ENCODE results near the gene ASB13. TPM values are rescaled to one million over a fixed set of nuclear protein-coding genes. Genes with fewer than 3 reads are reported as not detected.
A peak's percentile ranks its signal among the peaks of the same experiment; 100 is the strongest.

The ASB13 gene
- total and polyA plus RNA-seq, 3 experiments from 2014 or later, result 6.8 to 8.7 (median 7.5) TPM

- H3K9me3 ChIP-seq (ENCODE audit: low read length), result no peaks in the 10 kb centered on the region
- no peaks in the 10 kb centered on the region for H3K9me3 Mint-ChIP-seq
- no peak overlapping the region for H3K27ac ChIP-seq (ENCODE audit: low read depth, low read length)
- POLR2A ChIA-PET, result no interaction called here
- no peak overlapping the region for H3K4me3 ChIP-seq (ENCODE audit: low read length)
- no peaks in the 10 kb centered on the region for H3K4me1 ChIP-seq (ENCODE audit: insufficient read depth, low read length)
- no peaks in the 10 kb centered on the region for H3K4me1 Mint-ChIP-seq
- CTCF ChIA-PET, result interaction anchor here (3.8 kb wide), 1 partner anchor 11 kb away, joined by 16 read pairs; no protein-coding TSS in a partner anchor
- peak in 1 of 5 donors; percentile 35 for DNase-seq
- H3K36me3 ChIP-seq (ENCODE audit: insufficient read depth, low read length), result no peaks in the 10 kb centered on the region
- H3K27me3 ChIP-seq (ENCODE audit: insufficient read depth, low read length, poor library complexity, severe bottlenecking), result no peaks in the 10 kb centered on the region
- peaks cover 6 to 49% (median 6%) of the 10 kb centered on the region in 3 donors for H3K36me3 Mint-ChIP-seq
- H3K4me3 Mint-ChIP-seq, result no peak overlapping the region
- H3K27me3 Mint-ChIP-seq, result no peaks in the 10 kb centered on the region
- peak overlapping the region in 2 of 8 donors; percentile 31 to 43 for H3K27ac Mint-ChIP-seq
Observed at GRCh38 chr10:5641501-5641900, 24.9 kb downstream of the ASB13 start.

GRCh38 chr10:5640501-5640900, 25.9 kb downstream of the ASB13 start:
- no peaks in the 10 kb centered on the region for H3K36me3 ChIP-seq (ENCODE audit: insufficient read depth, low read length)
- H3K27ac ChIP-seq (ENCODE audit: low read depth, low read length), result no peak overlapping the region
- no peaks in the 10 kb centered on the region for H3K27me3 ChIP-seq (ENCODE audit: insufficient read depth, low read length, poor library complexity, severe bottlenecking)
- Mint-ChIP-seq H3K4me1 (no peaks in the 10 kb centered on the region), H3K4me3 (no peak overlapping the region), H3K27me3 (no peaks in the 10 kb centered on the region), H3K27ac (no peak overlapping the region), H3K36me3 (peaks cover 5 to 49% (median 6%) of the 10 kb centered on the region in 3 donors), H3K9me3 (no peaks in the 10 kb centered on the region)
- ChIA-PET CTCF (interaction anchor here (3.8 kb wide), 1 partner anchor 10 kb away, joined by 16 read pairs; no protein-coding TSS in a partner anchor), POLR2A (no interaction called here)
- DNase-seq, result no peak
- no peaks in the 10 kb centered on the region for H3K4me1 ChIP-seq (ENCODE audit: insufficient read depth, low read length)
- H3K4me3 ChIP-seq (ENCODE audit: low read length), result no peak overlapping the region
- no peaks in the 10 kb centered on the region for H3K9me3 ChIP-seq (ENCODE audit: low read length)

- Histone ChIP-seq H3K27me3 (ENCODE audit: insufficient read depth, low read length, poor library complexity, severe bottlenecking) (no peaks in the 10 kb centered on the region), H3K4me1 (ENCODE audit: insufficient read depth, low read length) (no peaks in the 10 kb centered on the region), H3K27ac (ENCODE audit: low read depth, low read length) (no peak overlapping the region), H3K4me3 (ENCODE audit: low read length) (no peak overlapping the region), H3K36me3 (ENCODE audit: insufficient read depth, low read length) (no peaks in the 10 kb centered on the region), H3K9me3 (ENCODE audit: low read length) (no peaks in the 10 kb centered on the region)
- H3K27ac Mint-ChIP-seq, result no peak overlapping the region
- H3K4me3 Mint-ChIP-seq, result no peak overlapping the region
- no peaks in the 10 kb centered on the region for H3K9me3 Mint-ChIP-seq
- POLR2A ChIA-PET, result no interaction called here
- H3K27me3 Mint-ChIP-seq, result peaks cover 0 to under 1% of the 10 kb centered on the region in 2 donors
- no peaks in the 10 kb centered on the region for H3K4me1 Mint-ChIP-seq
- CTCF ChIA-PET, result no interaction called here
- peaks cover 5 to 47% (median 6%) of the 10 kb centered on the region in 3 donors for H3K36me3 Mint-ChIP-seq
- no peak for DNase-seq
Observed at GRCh38 chr10:5640036-5640435, 26.4 kb downstream of the ASB13 start.

GRCh38 chr10:5639066-5639465, 27.3 kb downstream of the ASB13 start:
- Mint-ChIP-seq H3K36me3 (peaks cover 3 to 45% (median 6%) of the 10 kb centered on the region in 3 donors), H3K27ac (no peak overlapping the region), H3K27me3 (peaks cover 0 to 5% of the 10 kb centered on the region in 2 donors), H3K4me3 (no peak overlapping the region), H3K9me3 (no peaks in the 10 kb centered on the region), H3K4me1 (no peaks in the 10 kb centered on the region)
- no peaks in the 10 kb centered on the region for H3K27me3 ChIP-seq (ENCODE audit: insufficient read depth, low read length, poor library complexity, severe bottlenecking)
- POLR2A ChIA-PET, result no interaction called here
- H3K9me3 ChIP-seq (ENCODE audit: low read length), result no peaks in the 10 kb centered on the region
- H3K4me1 ChIP-seq (ENCODE audit: insufficient read depth, low read length), result no peaks in the 10 kb centered on the region
- CTCF ChIA-PET, result interaction anchor here (1.3 kb wide), 1 partner anchor 9 kb away, joined by 3 read pairs; no protein-coding TSS in a partner anchor
- no peak overlapping the region for H3K27ac ChIP-seq (ENCODE audit: low read depth, low read length)
- no peak overlapping the region for H3K4me3 ChIP-seq (ENCODE audit: low read length)
- no peaks in the 10 kb centered on the region for H3K36me3 ChIP-seq (ENCODE audit: insufficient read depth, low read length)
- DNase-seq, result no peak

GRCh38 chr10:5638494-5638893, 27.9 kb downstream of the ASB13 start:
- Mint-ChIP-seq H3K4me1 (no peaks in the 10 kb centered on the region), H3K9me3 (no peaks in the 10 kb centered on the region), H3K27me3 (peaks cover 0 to 5% of the 10 kb centered on the region in 2 donors), H3K4me3 (no peak overlapping the region), H3K36me3 (peaks cover 2 to 39% (median 3%) of the 10 kb centered on the region in 3 donors), H3K27ac (no peak overlapping the region)
- no peak for DNase-seq
- POLR2A ChIA-PET, result no interaction called here
- no peaks in the 10 kb centered on the region for H3K9me3 ChIP-seq (ENCODE audit: low read length)
- CTCF ChIA-PET, result interaction anchor here (1.3 kb wide), 1 partner anchor 9 kb away, joined by 3 read pairs; no protein-coding TSS in a partner anchor
- no peak overlapping the region for H3K27ac ChIP-seq (ENCODE audit: low read depth, low read length)
- no peaks in the 10 kb centered on the region for H3K36me3 ChIP-seq (ENCODE audit: insufficient read depth, low read length)
- H3K4me1 ChIP-seq (ENCODE audit: insufficient read depth, low read length), result no peaks in the 10 kb centered on the region
- H3K4me3 ChIP-seq (ENCODE audit: low read length), result no peak overlapping the region
- no peaks in the 10 kb centered on the region for H3K27me3 ChIP-seq (ENCODE audit: insufficient read depth, low read length, poor library complexity, severe bottlenecking)

- CTCF ChIA-PET, result interaction anchor here (1.8 kb wide), 1 partner anchor 12 kb away, joined by 7 read pairs; no protein-coding TSS in a partner anchor
Observed at GRCh38 chr10:5634918-5635317, 31.5 kb downstream of the ASB13 start.

GRCh38 chr10:5633166-5633749, 33.1 kb downstream of the ASB13 start:
- no peak for DNase-seq
- peaks cover 6 to 16% (median 12%) of the 10 kb centered on the region in 3 donors for H3K4me1 Mint-ChIP-seq
- H3K27ac ChIP-seq (ENCODE audit: low read depth, low read length), result no peak overlapping the region
- H3K36me3 Mint-ChIP-seq, result no peaks in the 10 kb centered on the region
- H3K27me3 ChIP-seq (ENCODE audit: insufficient read depth, low read length, poor library complexity, severe bottlenecking), result no peaks in the 10 kb centered on the region
- no peaks in the 10 kb centered on the region for H3K9me3 ChIP-seq (ENCODE audit: low read length)
- peaks cover 8% of the 10 kb centered on the region for H3K4me1 ChIP-seq (ENCODE audit: insufficient read depth, low read length)
- ChIA-PET POLR2A (no interaction called here), CTCF (no interaction called here)
- H3K4me3 Mint-ChIP-seq, result no peak overlapping the region
- no peaks in the 10 kb centered on the region for H3K36me3 ChIP-seq (ENCODE audit: insufficient read depth, low read length)
- H3K4me3 ChIP-seq (ENCODE audit: low read length), result no peak overlapping the region
- no peak overlapping the region for H3K27ac Mint-ChIP-seq
- H3K9me3 Mint-ChIP-seq, result no peaks in the 10 kb centered on the region
- peaks cover 5 to 18% of the 10 kb centered on the region in 2 donors for H3K27me3 Mint-ChIP-seq

More at GRCh38 chr10:5634918-5635317, 31.5 kb downstream of the ASB13 start:
- H3K27me3 Mint-ChIP-seq, result peaks cover 0 to 12% of the 10 kb centered on the region in 2 donors
- Histone ChIP-seq H3K4me3 (ENCODE audit: low read length) (no peak overlapping the region), H3K9me3 (ENCODE audit: low read length) (no peaks in the 10 kb centered on the region), H3K27ac (ENCODE audit: low read depth, low read length) (no peak overlapping the region), H3K4me1 (ENCODE audit: insufficient read depth, low read length) (no peaks in the 10 kb centered on the region), H3K36me3 (ENCODE audit: insufficient read depth, low read length) (no peaks in the 10 kb centered on the region), H3K27me3 (ENCODE audit: insufficient read depth, low read length, poor library complexity, severe bottlenecking) (no peaks in the 10 kb centered on the region)
- POLR2A ChIA-PET, result no interaction called here
- no peaks in the 10 kb centered on the region for H3K9me3 Mint-ChIP-seq
- no peak overlapping the region for H3K27ac Mint-ChIP-seq
- H3K4me3 Mint-ChIP-seq, result no peak overlapping the region
- no peak for DNase-seq
- peaks cover under 1 to 1% (median 1%) of the 10 kb centered on the region in 3 donors for H3K4me1 Mint-ChIP-seq
- peaks cover 0 to 11% (median 0%) of the 10 kb centered on the region in 3 donors for H3K36me3 Mint-ChIP-seq

- Histone ChIP-seq H3K27ac (ENCODE audit: low read depth, low read length) (no peak overlapping the region), H3K27me3 (ENCODE audit: insufficient read depth, low read length, poor library complexity, severe bottlenecking) (no peaks in the 10 kb centered on the region), H3K9me3 (ENCODE audit: low read length) (no peaks in the 10 kb centered on the region), H3K4me3 (ENCODE audit: low read length) (no peak overlapping the region), H3K36me3 (ENCODE audit: insufficient read depth, low read length) (no peaks in the 10 kb centered on the region), H3K4me1 (ENCODE audit: insufficient read depth, low read length) (peaks cover 8% of the 10 kb centered on the region)
- Mint-ChIP-seq H3K4me1 (peaks cover 6 to 16% (median 12%) of the 10 kb centered on the region in 3 donors), H3K9me3 (no peaks in the 10 kb centered on the region), H3K27ac (no peak overlapping the region), H3K36me3 (no peaks in the 10 kb centered on the region), H3K4me3 (no peak overlapping the region), H3K27me3 (peaks cover 5 to 25% of the 10 kb centered on the region in 2 donors)
- ChIA-PET POLR2A (no interaction called here), CTCF (interaction anchor here (4.1 kb wide), 1 partner anchor 10 kb away, joined by 16 read pairs; no protein-coding TSS in a partner anchor)
- DNase-seq, result no peak
Observed at GRCh38 chr10:5632446-5632845, 33.9 kb downstream of the ASB13 start.

All from CD8-positive, alpha-beta memory T cell (primary cell).